ENCODE measurements around the gene EXOC6.

Gene EXOC6

GRCh38 chr10:92834986-92835385, 13.3 kb upstream of the EXOC6 start:
- peak; percentile 31 for DNase-seq

GRCh38 chr10:92837456-92837855, 10.9 kb upstream of the EXOC6 start:
- DNase-seq = no peak

- DNase-seq = peak; percentile 35
Observed at GRCh38 chr10:92839191-92840085, 8.9 kb upstream of the EXOC6 start.

- no peak for DNase-seq
Observed at GRCh38 chr10:92844746-92845145, 3.6 kb upstream of the EXOC6 start.

- no peak for DNase-seq
Observed at GRCh38 chr10:92845921-92846320, 2.4 kb upstream of the EXOC6 start.

GRCh38 chr10:92846344-92846743, 2.0 kb upstream of the EXOC6 start:
- DNase-seq = no peak

- DNase-seq = no peak
Observed at GRCh38 chr10:92846854-92847201, 1.5 kb upstream of the EXOC6 start.

GRCh38 chr10:92847202-92847864, 987 bp upstream of the EXOC6 start:
- DNase-seq = no peak

- DNase-seq = no peak
Observed at GRCh38 chr10:92848037-92848440, 281 bp upstream of the EXOC6 start.

- DNase-seq = no peak
Observed at GRCh38 chr10:92849234-92849525, 860 bp downstream of the EXOC6 start.

- DNase-seq = no peak
Observed at GRCh38 chr10:92849576-92850090, 1.3 kb downstream of the EXOC6 start.

GRCh38 chr10:92850185-92850584, 1.9 kb downstream of the EXOC6 start:
- no peak for DNase-seq

GRCh38 chr10:92851003-92851402, 2.7 kb downstream of the EXOC6 start:
- DNase-seq = no peak

- no peak for DNase-seq
Observed at GRCh38 chr10:92855560-92855959, 7.2 kb downstream of the EXOC6 start.

- no peak for DNase-seq
Observed at GRCh38 chr10:92857904-92858514, 9.7 kb downstream of the EXOC6 start.

- DNase-seq = no peak
Observed at GRCh38 chr10:92867235-92867634, 18.9 kb downstream of the EXOC6 start.

GRCh38 chr10:92868036-92868435, 19.7 kb downstream of the EXOC6 start:
- DNase-seq = no peak

- DNase-seq = no peak
Observed at GRCh38 chr10:92868557-92868956, 20.2 kb downstream of the EXOC6 start.

GRCh38 chr10:92873029-92873428, 24.7 kb downstream of the EXOC6 start:
- no peak for DNase-seq

GRCh38 chr10:92876509-92877036, 28.3 kb downstream of the EXOC6 start:
- DNase-seq = no peak

GRCh38 chr10:92880233-92880861, 32.0 kb downstream of the EXOC6 start:
- peak; percentile 35 for DNase-seq

GRCh38 chr10:92880917-92881316, 32.6 kb downstream of the EXOC6 start:
- no peak for DNase-seq

- no peak for DNase-seq
Observed at GRCh38 chr10:92886334-92886961, 38.1 kb downstream of the EXOC6 start.
